CD14-positive monocyte (primary cell): ENCODE measurements around the gene TALDO1. TPM values are rescaled to one million over a fixed set of nuclear protein-coding genes. Genes with fewer than 3 reads are reported as not detected.

Source experiments
- DNase-seq, 3 donors: peaks; one replicate each; pipeline ENCODE4 v3.0.0-alpha.2; 2011 to 2022
- H2AFZ ChIP-seq: 2 replicates; pipeline ENCODE4 v1.6.0; 2012; ENCODE audit warnings: mild to moderate bottlenecking, low read depth, low read length, inconsistent platforms; ENCODE audit not compliant: insufficient read depth, poor library complexity, severe bottlenecking
- H3K27ac ChIP-seq, 2 donors: 1 replicate in 1 of 2; 2 replicates in 1 of 2; pipeline ENCODE4 v1.5.1; 2012 to 2013; ENCODE audit warnings: low read length in 2 of 2, control low read depth in 1 of 2, inconsistent platforms in 1 of 2, low read depth in 1 of 2, mild to moderate bottlenecking in 1 of 2
- H3K27me3 ChIP-seq, 2 donors: one replicate each; pipeline versions ENCODE4 v1.6.0 to v1.6.1; 2011 to 2013; ENCODE audit warnings: low read length in 2 of 2; ENCODE audit not compliant: control insufficient read depth in 2 of 2, insufficient read depth in 2 of 2
- H3K36me3 ChIP-seq, 2 donors: replicated peaks in 1 of 2; 1 replicate in 1 of 2; 2 replicates in 1 of 2; pipeline versions ENCODE4 v1.5.1 to v1.6.1; 2012 to 2013; ENCODE audit warnings: low read length in 2 of 2, control low read depth in 1 of 2, inconsistent platforms in 1 of 2, mild to moderate bottlenecking in 1 of 2; ENCODE audit not compliant: insufficient read depth in 2 of 2, control insufficient read depth in 1 of 2
- H3K4me1 ChIP-seq, 2 donors: 1 replicate in 1 of 2; 2 replicates in 1 of 2; pipeline versions ENCODE4 v1.5.1 to v1.6.1; 2012 to 2013; ENCODE audit warnings: low read length in 2 of 2, control low read depth in 1 of 2, inconsistent platforms in 1 of 2, mild to moderate bottlenecking in 1 of 2, moderate library complexity in 1 of 2; ENCODE audit not compliant: insufficient read depth in 2 of 2, control insufficient read depth in 1 of 2
- H3K4me2 ChIP-seq: replicated peaks from 2 replicates; pipeline ENCODE3; 2012; ENCODE audit warnings: low read length, moderate library complexity, mild to moderate bottlenecking; ENCODE audit not compliant: poor library complexity, severe bottlenecking; ENCODE audit errors: extremely low read depth
- H3K4me3 ChIP-seq, 3 experiments: fragments of 200-600 bp in 1 of 3; sonication (generic) in 1 of 3; replicated peaks in 1 of 3; 1 replicate in 2 of 3; 2 replicates in 1 of 3; pipeline ENCODE4 v1.5.1; 2011 to 2013; ENCODE audit warnings: low read length in 3 of 3, mild to moderate bottlenecking in 3 of 3, control low read depth in 2 of 3, low read depth in 2 of 3, inconsistent platforms in 1 of 3, moderate library complexity in 1 of 3
- H3K79me2 ChIP-seq: 2 replicates; pipeline ENCODE4 v1.6.0; 2012; ENCODE audit warnings: mild to moderate bottlenecking, control low read depth, inconsistent platforms, low read length, moderate library complexity; ENCODE audit not compliant: insufficient read depth
- H3K9ac ChIP-seq: 2 replicates; pipeline ENCODE4 v1.6.0; 2017; ENCODE audit warnings: low read length, mild to moderate bottlenecking; ENCODE audit not compliant: insufficient read depth, poor library complexity, severe bottlenecking
- H3K9me3 ChIP-seq, 2 donors: replicated peaks in 1 of 2; 1 replicate in 1 of 2; 2 replicates in 1 of 2; pipeline versions ENCODE4 v1.5.1 to v1.6.1; 2012 to 2013; ENCODE audit warnings: low read length in 2 of 2, control low read depth in 1 of 2; ENCODE audit not compliant: control insufficient read depth in 1 of 2, insufficient read depth in 1 of 2
- H4K20me1 ChIP-seq: 2 replicates; pipeline ENCODE4 v1.6.0; 2012; ENCODE audit warnings: mild to moderate bottlenecking, low read length, control low read depth, moderate library complexity; ENCODE audit not compliant: insufficient read depth
- H3K27ac Mint-ChIP-seq, 7 donors: one replicate each; pipeline ENCODE4 v1.8.0; 2020; ENCODE audit warnings: mild to moderate bottlenecking in 7 of 7, mixed read lengths in 7 of 7, moderate library complexity in 6 of 7, inconsistent platforms in 2 of 7
- H3K27me3 Mint-ChIP-seq, 3 donors: one replicate each; pipeline ENCODE4 v1.8.0; 2021 to 2022; ENCODE audit warnings: low read depth in 3 of 3, mild to moderate bottlenecking in 3 of 3, mixed read lengths in 3 of 3, moderate library complexity in 3 of 3, inconsistent platforms in 1 of 3
- H3K36me3 Mint-ChIP-seq, 2 donors: one replicate each; pipeline ENCODE4 v1.8.0; 2020; ENCODE audit warnings: mixed read lengths in 2 of 2, inconsistent platforms in 1 of 2, mild to moderate bottlenecking in 1 of 2
- H3K4me1 Mint-ChIP-seq: one replicate; pipeline ENCODE4 v1.8.0; 2020; ENCODE audit warnings: mild to moderate bottlenecking, mixed read lengths
- H3K4me3 Mint-ChIP-seq, 2 donors: one replicate each; pipeline ENCODE4 v1.8.0; 2020; ENCODE audit warnings: mild to moderate bottlenecking in 2 of 2, mixed read lengths in 2 of 2, moderate library complexity in 1 of 2
- H3K9me3 Mint-ChIP-seq, 7 donors: one replicate each; pipeline ENCODE4 v1.8.0; 2020 to 2022; ENCODE audit warnings: mixed read lengths in 7 of 7, mild to moderate bottlenecking in 6 of 7, moderate library complexity in 6 of 7, inconsistent platforms in 2 of 7
- CTCF ChIP-seq: fragments of 200-600 bp; IDR thresholded peaks from one replicate; pipeline ENCODE4 v1.8.0; 2022; ENCODE audit warnings: antibody characterized with exemption, mild to moderate bottlenecking
- WGBS: methylation state at CpG from one replicate; pipeline ENCODE4 v1.1.5; 2013; ENCODE audit warnings: missing lambda C conversion rate; ENCODE audit not compliant: insufficient coverage; 5-methylcytosine and 5-hydroxymethylcytosine counted together
- intact Hi-C, 2 donors: fragments of 100-400 bp; cut with micrococcal nuclease; formaldehyde crosslinking; loops; one replicate each; pipeline versions ENCODE4 v1.15.0 to v1.15.1; 2023
- polyA plus RNA-seq, 3 donors: library from polyadenylated mRNA; depleted of rRNA in 1 of 3; unstranded in 2 of 3; stranded (reverse) in 1 of 3; fragments of 300-500 nt in 2 of 3; fragments of >200 nt in 1 of 3; fragmentation: Illumina TruSeq in 2 of 3; gene quantifications; 1 replicate in 2 of 3; 2 replicates in 1 of 3; pipeline ENCODE4 v1.2.3, GENCODE V29; 2012 to 2021

TALDO1 gene
- polyA plus RNA-seq, 3 donors: 502 to 1,249 (median 1,224) TPM

- Mint-ChIP-seq H3K27me3 (peaks cover 0 to 4% (median 0%) of the 10 kb centered on the region in 3 donors), H3K4me3 (peak overlapping the region in 1 of 2 donors; percentile 82), H3K4me1 (peaks cover 49% of the 10 kb centered on the region), H3K27ac (peak overlapping the region in 6 of 7 donors; percentile 92 to 97 (median 94)), H3K36me3 (peaks cover 26 to 53% of the 10 kb centered on the region in 2 donors), H3K9me3 (no peaks in the 10 kb centered on the region)
- Histone ChIP-seq H3K27me3 (no peaks in the 10 kb centered on the region), H3K9me3 (no peaks in the 10 kb centered on the region), H4K20me1 (peaks cover 24% of the 10 kb centered on the region), H3K9ac (peak overlapping the region; percentile 43), H3K79me2 (peaks cover 31% of the 10 kb centered on the region), H3K4me1 (peaks cover 49 to 64% of the 10 kb centered on the region in 2 donors), H3K36me3 (peaks cover 11 to 28% of the 10 kb centered on the region in 2 donors), H2AFZ (no peak overlapping the region), H3K27ac (peak overlapping the region; percentile 95 to 98), H3K4me2 (peak overlapping the region; percentile 84), H3K4me3 (peak overlapping the region in 1 of 3 experiments; percentile 87)
- TF ChIP-seq CTCF: no peak
- intact Hi-C loops: loop anchor here in 1 of 2 donors (10.0 kb wide), 1 partner anchor 686 kb away; the partner anchor contains the start of gene BRSK2
- no peak for DNase-seq
- 85% methylated on average over 8 of the region's 17 CpGs for WGBS
Measured at GRCh38 chr11:698493-699115, 48.7 kb upstream of the TALDO1 start.

GRCh38 chr11:699116-699508 lies 48.2 kb upstream of the TALDO1 start:
- Mint-ChIP-seq H3K4me3 (no peak overlapping the region), H3K27me3 (peaks cover 0 to 4% (median 0%) of the 10 kb centered on the region in 3 donors), H3K4me1 (peaks cover 45% of the 10 kb centered on the region), H3K9me3 (no peaks in the 10 kb centered on the region), H3K36me3 (peaks cover 28 to 57% of the 10 kb centered on the region in 2 donors), H3K27ac (peak overlapping the region in 1 of 7 donors; percentile 97)
- intact Hi-C loops: loop anchor here in 1 of 2 donors (10.0 kb wide), 1 partner anchor 686 kb away; the partner anchor contains the start of gene BRSK2
- Histone ChIP-seq H4K20me1 (peaks cover 19% of the 10 kb centered on the region), H3K27me3 (no peaks in the 10 kb centered on the region), H3K4me1 (peaks cover 44 to 59% of the 10 kb centered on the region in 2 donors), H3K79me2 (peaks cover 26% of the 10 kb centered on the region), H3K4me2 (peak overlapping the region; percentile 84), H3K4me3 (peak overlapping the region in 1 of 3 experiments; percentile 87), H3K27ac (peak overlapping the region; percentile 95 to 98), H2AFZ (no peak overlapping the region), H3K9ac (peak overlapping the region; percentile 43), H3K36me3 (peaks cover 11 to 32% of the 10 kb centered on the region in 2 donors), H3K9me3 (no peaks in the 10 kb centered on the region)
- no peak for TF ChIP-seq CTCF
- DNase-seq: no peak
- 93% methylated on average over 3 of the region's 7 CpGs for WGBS
